Natural killer cell treated with Interleukin-12 subunit alpha and Interleukin-12 subunit beta and Interleukin-15 and Interleukin-18, amount 100 ng/mL, for 72 hours (primary cell): ENCODE results near the gene NT5DC3. TPM values are rescaled to one million over a fixed set of nuclear protein-coding genes. Genes with fewer than 3 reads are reported as not detected.
"Not testable (repeated sequence)": the region's sequence is repeated elsewhere in the genome, so short reads cannot be mapped to it uniquely, and the experiment has no call there.

Source experiments
- ATAC-seq, 2 donors: fragments of 150-1000 bp; cut with Tn5 transposase in 1 of 2; sonication (Bioruptor Pico), chemical (Tn5 transposase) in 1 of 2; 2 replicates each; pipeline ENCODE4 v1.10.0; 2021
- DNase-seq: peaks from one replicate; pipeline ENCODE4 v3.0.0; 2022; ENCODE audit warnings: low spot score
- H3K27ac Mint-ChIP-seq, 2 donors: 1 replicate in 1 of 2; 2 replicates in 1 of 2; pipeline ENCODE4 v1.8.0; 2022; ENCODE audit warnings: mixed read lengths in 2 of 2, mild to moderate bottlenecking in 1 of 2, moderate library complexity in 1 of 2
- H3K27me3 Mint-ChIP-seq, 2 donors: 1 replicate in 1 of 2; 2 replicates in 1 of 2; pipeline ENCODE4 v1.8.0; 2022; ENCODE audit warnings: mixed read lengths in 2 of 2
- H3K36me3 Mint-ChIP-seq: one replicate; pipeline ENCODE4 v1.8.0; 2022; ENCODE audit warnings: mixed read lengths
- H3K4me1 Mint-ChIP-seq, 2 donors: 1 replicate in 1 of 2; 2 replicates in 1 of 2; pipeline ENCODE4 v1.8.0; 2022; ENCODE audit warnings: low read depth in 2 of 2, mixed read lengths in 2 of 2, mild to moderate bottlenecking in 1 of 2
- H3K4me3 Mint-ChIP-seq: one replicate; pipeline ENCODE4 v1.8.0; 2022; ENCODE audit warnings: mixed read lengths
- H3K9me3 Mint-ChIP-seq: 2 replicates; pipeline ENCODE4 v1.8.0; 2022; ENCODE audit warnings: mixed read lengths
- total RNA-seq, 2 donors: library from RNA; stranded (reverse); gene quantifications; one replicate each; pipeline ENCODE4 v1.2.3, GENCODE V29; 2022

Gene NT5DC3
- total RNA-seq, 2 donors from 2014 or later, result 3.9 to 15.5 TPM

DNA sequence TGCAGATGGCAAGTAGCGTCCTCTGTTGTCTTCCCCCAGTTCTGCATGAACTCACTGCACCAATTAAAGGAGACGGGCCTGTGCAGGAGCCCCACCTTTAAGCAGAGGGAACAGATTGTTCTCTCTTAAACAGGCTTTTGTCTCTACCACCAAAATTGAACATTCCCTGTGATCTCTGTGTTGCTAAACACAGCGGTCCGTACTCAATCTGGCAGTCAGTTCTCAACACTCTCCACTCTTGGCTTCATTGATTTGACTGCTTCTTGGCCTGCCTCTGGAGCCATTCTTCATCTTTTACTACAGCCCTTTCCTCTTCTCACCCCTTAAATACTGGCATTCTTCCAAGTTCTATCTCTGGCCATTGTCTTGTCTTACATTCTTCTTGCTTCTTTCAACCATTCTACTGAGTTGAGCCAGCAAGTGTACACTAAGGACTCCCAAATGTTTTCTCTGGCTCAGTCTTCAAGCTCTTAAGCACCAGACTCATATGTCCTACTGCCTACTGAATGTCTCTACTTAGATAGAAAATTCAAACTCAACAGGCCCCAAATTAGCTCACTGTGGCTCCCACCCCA is 8.0 kb upstream of the NT5DC3 start:
- Mint-ChIP-seq H3K36me3 (no peaks in the 10 kb centered on the region), H3K4me1 (peaks cover 0 to 6% of the 10 kb centered on the region in 2 donors), H3K4me3 (no peak overlapping the region), H3K27ac (no peak overlapping the region), H3K27me3 (peaks cover 0 to 15% of the 10 kb centered on the region in 2 donors), H3K9me3 (no peaks in the 10 kb centered on the region)
- ATAC-seq (no peak), DNase-seq (no peak)

DNA sequence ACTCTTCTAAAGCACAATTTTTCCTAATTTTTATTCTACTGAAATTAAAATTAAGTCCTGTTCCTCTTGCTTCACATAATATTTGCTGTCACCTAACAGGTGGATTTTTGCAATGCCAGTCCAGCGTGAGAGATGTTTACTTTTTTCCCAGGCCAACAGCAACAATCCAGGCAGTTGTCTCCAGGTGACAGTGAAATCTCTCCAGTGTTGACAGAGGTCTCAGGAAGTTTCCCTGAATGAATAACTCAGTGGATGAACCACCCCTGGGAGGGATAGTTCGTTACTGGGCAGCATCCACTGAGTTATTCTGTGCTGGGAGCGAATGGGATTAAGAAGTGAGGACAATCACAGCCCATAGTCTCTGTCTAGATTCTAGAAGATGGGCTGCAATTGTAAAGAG is 7.1 kb upstream of the NT5DC3 start:
- H3K9me3 Mint-ChIP-seq, result no peaks in the 10 kb centered on the region
- no peak overlapping the region for H3K27ac Mint-ChIP-seq
- H3K4me1 Mint-ChIP-seq, result peaks cover 0 to 6% of the 10 kb centered on the region in 2 donors
- no peak for ATAC-seq
- peaks cover 0 to 15% of the 10 kb centered on the region in 2 donors for H3K27me3 Mint-ChIP-seq
- no peaks in the 10 kb centered on the region for H3K36me3 Mint-ChIP-seq
- DNase-seq, result no peak
- no peak overlapping the region for H3K4me3 Mint-ChIP-seq

DNA sequence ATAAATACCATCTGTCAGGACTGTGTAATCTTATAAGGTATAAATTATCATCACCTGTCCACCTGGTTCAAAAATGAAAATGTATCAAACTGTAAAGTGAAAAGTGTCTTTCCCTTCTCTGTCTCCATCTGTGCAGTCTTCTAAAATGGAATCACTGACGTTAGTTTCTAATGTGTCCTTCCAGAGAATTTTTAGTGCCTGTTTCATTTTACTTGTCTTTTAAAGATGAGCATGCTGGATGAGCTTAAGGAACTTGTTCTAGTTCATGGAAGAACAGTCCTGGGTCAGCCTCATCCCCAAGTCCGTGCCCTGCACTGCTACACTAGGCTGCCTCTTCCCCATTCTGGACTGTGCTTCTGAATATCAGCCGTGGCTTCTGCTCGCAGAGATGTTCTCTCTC is 5.4 kb upstream of the NT5DC3 start:
- Mint-ChIP-seq H3K27me3 (peaks cover 0 to 12% of the 10 kb centered on the region in 2 donors), H3K4me3 (no peak overlapping the region)

DNA sequence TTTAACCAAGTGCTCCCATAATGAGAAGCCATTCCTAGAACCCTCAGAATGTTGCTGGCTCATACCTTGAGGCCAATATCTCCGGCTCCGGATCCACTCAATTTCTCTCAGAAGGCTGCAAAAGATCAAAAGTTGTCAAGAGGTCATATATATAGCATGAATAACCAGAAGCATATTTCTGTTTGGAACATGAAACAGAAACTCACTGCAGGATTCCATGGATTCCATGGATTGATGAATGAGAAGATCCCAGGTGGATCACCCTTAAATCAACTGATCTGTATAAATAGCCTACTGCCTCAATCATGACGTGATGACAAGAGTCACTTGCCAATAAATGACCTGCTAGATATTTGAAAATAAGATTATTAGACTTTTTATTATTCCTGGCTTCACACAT is 3.3 kb upstream of the NT5DC3 start:
- Mint-ChIP-seq H3K27ac (no peak overlapping the region), H3K27me3 (peaks cover 0 to 10% of the 10 kb centered on the region in 2 donors), H3K4me3 (no peak overlapping the region), H3K4me1 (peaks cover 15% of the 10 kb centered on the region in 2 donors), H3K36me3 (no peaks in the 10 kb centered on the region), H3K9me3 (no peaks in the 10 kb centered on the region)
- ATAC-seq (no peak), DNase-seq (no peak)

More for the DNA sequence above, 5.4 kb upstream of the NT5DC3 start:
- Mint-ChIP-seq H3K9me3 (no peaks in the 10 kb centered on the region), H3K36me3 (no peaks in the 10 kb centered on the region), H3K4me1 (peaks cover 6 to 14% of the 10 kb centered on the region in 2 donors), H3K27ac (no peak overlapping the region)
- DNase-seq (no peak), ATAC-seq (no peak)

DNA sequence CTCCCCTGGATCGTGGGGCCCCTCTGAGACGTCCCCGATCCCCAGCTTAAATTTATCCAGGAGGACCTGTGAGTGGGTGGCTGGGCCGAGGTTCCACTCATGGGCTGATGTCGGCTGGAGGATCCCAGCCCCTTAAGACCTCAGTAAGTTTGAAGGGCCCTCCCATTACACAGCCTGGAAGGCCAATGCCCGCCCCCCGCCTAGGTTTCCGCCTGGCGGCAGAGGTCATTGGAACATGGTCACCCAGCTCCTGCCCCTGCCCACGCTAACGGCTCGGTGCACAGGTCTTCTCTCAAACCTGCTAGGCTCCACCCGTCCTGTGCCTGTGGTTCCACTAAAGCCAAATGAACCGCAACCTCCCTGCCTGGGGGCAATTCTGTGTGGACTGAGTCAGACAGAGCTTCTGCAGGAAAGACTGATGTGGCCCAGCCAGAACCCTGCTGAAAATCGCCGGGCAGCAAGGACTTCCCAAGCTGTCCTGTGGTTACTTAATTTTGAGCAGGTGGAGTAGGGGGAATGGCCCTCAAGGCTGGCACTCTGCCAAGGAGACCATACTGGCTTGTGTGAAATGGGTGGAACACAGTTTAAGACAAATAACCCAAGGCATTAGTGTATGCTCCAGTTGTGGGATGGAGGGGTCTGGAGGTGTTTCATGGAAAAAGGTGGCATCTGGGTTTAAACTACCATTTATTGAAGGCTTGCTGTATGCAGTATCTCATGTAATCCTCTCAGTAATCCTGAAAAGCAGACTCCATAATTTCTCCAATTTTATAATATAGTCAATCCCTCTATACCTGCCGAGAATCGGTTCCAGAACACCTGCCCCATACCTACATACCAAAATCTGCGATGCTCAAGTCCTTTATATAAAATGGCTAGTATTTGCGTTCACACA is 903 bp upstream of the NT5DC3 start:
- Mint-ChIP-seq H3K4me3 (peak overlapping the region; percentile 86), H3K27ac (peak overlapping the region; percentile 48 to 61), H3K36me3 (no peaks in the 10 kb centered on the region), H3K27me3 (peaks cover 17% of the 10 kb centered on the region in 2 donors), H3K9me3 (no peaks in the 10 kb centered on the region), H3K4me1 (peaks cover 15% of the 10 kb centered on the region in 2 donors)
- DNase-seq (peak; percentile 74), ATAC-seq (peak; percentile 51 to 65)

DNA sequence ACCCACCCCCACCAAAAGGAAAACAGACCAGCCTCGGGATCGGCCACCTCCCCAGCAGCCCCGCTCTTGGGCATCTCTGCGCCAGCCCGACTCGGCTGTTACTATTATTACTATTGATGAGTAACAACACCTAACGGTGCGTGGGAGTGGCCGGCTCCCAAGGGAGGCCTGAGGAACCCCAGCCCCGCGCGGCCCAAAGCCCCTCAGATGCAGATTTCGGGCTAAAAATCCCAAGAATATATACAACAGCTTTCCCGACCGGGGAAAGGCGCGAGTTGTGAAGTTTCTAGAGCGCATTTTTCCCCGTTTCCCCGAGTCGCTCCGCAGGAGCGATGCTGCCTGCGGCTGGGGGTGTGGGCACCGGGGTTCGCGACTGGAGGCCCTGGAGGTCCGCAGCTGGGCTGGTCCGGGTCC is 565 bp downstream of the NT5DC3 start:
- Mint-ChIP-seq H3K9me3 (no peaks in the 10 kb centered on the region), H3K4me3 (peak overlapping the region; percentile 88), H3K4me1 (peaks cover 15% of the 10 kb centered on the region in 2 donors), H3K27ac (peak overlapping the region in 1 of 2 donors; percentile 13), H3K36me3 (no peaks in the 10 kb centered on the region), H3K27me3 (peaks cover 17% of the 10 kb centered on the region in 2 donors)
- DNase-seq, result no peak
- no peak for ATAC-seq

DNA sequence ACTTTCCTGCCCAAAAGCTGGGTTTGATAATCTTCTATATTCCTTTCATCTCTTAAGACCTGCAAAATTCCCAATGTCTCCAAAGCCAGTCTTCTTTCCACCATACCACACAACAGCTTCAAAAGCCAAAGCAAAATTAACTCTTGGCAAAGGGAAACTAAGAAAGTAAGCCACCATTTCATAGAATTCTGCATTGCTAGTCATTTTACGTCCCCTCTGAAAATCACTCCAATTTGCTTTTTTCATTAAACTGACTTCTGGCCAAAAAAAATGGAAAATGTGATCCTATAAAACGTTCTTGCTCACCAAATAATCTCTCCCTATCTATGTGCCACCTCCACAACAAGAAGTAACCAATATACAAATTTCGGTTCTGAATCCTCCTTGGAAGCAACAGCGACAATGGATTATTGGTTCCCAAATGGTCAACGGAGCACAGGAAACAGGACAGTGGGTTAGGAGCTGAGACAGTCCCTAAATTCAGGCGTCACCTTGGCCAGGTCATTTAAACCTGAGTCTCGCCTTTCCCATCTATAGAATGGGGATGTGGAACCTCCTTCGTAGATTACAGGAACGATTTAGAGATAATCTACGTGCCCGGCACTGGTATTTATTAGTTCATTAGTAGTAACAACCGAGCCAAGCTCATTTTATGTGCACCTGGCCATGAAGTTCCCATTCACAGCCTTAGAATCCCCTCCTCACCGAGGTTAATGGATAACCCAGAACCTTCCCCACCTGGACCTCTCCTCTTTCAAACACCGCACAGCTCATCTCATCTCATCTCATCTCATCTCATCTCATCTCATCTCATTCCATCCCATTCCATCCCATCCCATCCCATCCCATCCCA is 1.2 kb downstream of the NT5DC3 start:
- DNase-seq (no peak), ATAC-seq (no peak)
- peaks cover 17% of the 10 kb centered on the region in 2 donors for H3K27me3 Mint-ChIP-seq
- H3K9me3 Mint-ChIP-seq, result no peaks in the 10 kb centered on the region
- H3K4me1 Mint-ChIP-seq, result peaks cover 15% of the 10 kb centered on the region in 2 donors
- peak overlapping the region; percentile 88 for H3K4me3 Mint-ChIP-seq
- peak overlapping the region in 1 of 2 donors; percentile 13 for H3K27ac Mint-ChIP-seq
- H3K36me3 Mint-ChIP-seq, result no peaks in the 10 kb centered on the region

DNA sequence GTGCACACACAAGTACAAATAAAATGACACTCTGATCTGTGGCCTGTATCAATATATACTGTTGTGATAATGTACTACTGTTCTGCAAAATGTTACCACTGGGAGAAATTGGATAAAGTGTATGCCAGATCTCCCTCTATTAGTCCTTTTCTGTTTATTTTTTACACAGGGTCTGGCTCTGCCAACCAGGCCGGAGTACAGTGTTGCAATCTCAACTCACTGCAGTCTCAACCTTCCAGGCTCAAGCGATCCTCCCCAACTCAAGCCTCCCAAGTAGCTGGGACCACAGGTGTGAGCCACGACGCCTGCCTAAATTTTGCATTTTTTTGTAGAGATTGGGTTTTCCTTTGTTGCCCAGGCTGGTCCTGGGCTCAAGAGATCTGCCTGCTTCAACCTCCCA is 1.9 kb downstream of the NT5DC3 start:
- H3K36me3 Mint-ChIP-seq, result no peaks in the 10 kb centered on the region
- no peak overlapping the region for H3K27ac Mint-ChIP-seq

DNA sequence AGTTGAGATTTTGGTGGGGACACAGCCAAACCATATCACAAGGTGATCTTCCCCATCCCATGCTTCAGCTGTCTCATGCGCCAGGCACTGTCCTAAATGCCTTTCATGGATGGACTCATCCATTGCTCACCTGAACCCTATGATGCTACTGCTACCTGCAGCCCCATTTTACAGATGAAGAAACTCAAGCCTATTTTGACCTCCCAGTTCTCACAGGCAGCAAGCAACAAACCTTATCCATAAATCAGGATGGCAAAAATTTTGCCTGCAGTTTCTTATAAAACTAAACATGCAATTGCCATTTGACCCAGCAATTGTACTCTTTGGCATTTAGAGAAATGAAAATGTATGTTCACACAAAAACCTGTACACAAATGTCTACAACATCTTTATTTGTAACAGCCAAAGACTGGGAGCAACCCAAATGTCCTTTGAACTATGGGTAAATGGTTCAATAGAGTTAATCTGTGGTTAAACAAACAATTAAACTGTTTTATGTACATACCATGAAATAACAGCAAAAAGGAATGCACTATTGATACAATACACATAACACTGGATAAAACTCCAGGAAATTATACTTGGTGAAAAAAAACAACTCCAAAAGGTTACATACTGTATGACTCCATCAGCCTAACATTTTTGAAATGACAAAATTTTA is 2.6 kb downstream of the NT5DC3 start:
- Mint-ChIP-seq H3K4me3 (no peak overlapping the region), H3K27me3 (peaks cover 17% of the 10 kb centered on the region in 2 donors), H3K36me3 (no peaks in the 10 kb centered on the region), H3K27ac (no peak overlapping the region), H3K9me3 (no peaks in the 10 kb centered on the region), H3K4me1 (peaks cover 15% of the 10 kb centered on the region in 2 donors)
- no peak for DNase-seq
- no peak for ATAC-seq

More for the DNA sequence above, 1.9 kb downstream of the NT5DC3 start:
- DNase-seq (no peak), ATAC-seq (no peak)
- Mint-ChIP-seq H3K27me3 (peaks cover 17% of the 10 kb centered on the region in 2 donors), H3K4me1 (peaks cover 15% of the 10 kb centered on the region in 2 donors), H3K4me3 (no peak overlapping the region), H3K9me3 (no peaks in the 10 kb centered on the region)

DNA sequence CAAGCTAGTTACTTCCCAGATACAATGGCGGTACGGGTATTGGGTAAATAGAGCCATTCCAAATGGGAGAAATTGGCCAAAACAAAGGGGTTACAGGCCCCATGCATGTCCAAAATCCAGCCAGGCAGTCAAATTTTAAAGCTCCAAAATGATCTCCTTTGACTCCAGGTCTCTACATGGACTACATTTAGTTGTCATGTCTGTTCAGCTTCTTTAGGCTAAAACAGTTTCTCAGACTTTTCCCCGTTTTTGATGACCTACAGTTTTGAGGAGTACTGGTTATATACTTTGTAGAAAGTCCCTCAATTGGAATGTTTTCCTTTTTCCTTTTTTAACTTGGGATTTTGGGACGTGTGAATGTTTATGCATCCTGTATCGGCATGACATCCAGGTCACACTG is 4.7 kb downstream of the NT5DC3 start:
- H3K4me3 Mint-ChIP-seq, result no peak overlapping the region
- H3K9me3 Mint-ChIP-seq, result no peaks in the 10 kb centered on the region
- no peaks in the 10 kb centered on the region for H3K36me3 Mint-ChIP-seq
- H3K27me3 Mint-ChIP-seq, result peaks cover 17% of the 10 kb centered on the region in 2 donors
- ATAC-seq, result no peak
- no peak for DNase-seq
- peaks cover 7 to 9% of the 10 kb centered on the region in 2 donors for H3K4me1 Mint-ChIP-seq
- no peak overlapping the region for H3K27ac Mint-ChIP-seq

DNA sequence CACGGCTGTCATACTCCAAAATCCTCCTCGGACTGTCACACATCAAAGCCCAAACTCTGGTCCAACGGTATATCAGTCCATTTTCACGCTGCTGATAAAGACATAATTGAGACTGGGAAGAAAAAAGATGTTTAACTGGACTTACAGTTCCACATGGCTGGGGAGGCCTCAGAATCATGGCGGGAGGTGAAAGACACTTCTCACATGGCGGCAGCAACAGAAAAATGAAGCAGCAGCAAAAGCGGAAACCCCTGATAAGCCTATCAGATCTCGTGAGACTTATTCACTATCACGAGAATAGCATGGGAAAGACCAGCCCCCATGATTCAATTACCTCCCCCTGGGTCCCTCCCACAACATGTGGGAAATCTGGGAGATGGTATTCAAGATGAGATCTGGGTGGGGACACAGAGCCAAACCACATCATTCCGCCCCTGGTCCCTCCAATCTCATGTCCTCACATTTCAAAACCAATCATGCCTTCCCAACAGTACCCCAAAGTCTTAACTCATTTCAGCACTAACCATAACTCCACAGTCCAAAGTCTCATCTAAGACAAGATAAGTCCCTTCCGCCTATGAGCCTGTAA is 5.2 kb downstream of the NT5DC3 start:
- not testable (repeated sequence) for H3K9me3 Mint-ChIP-seq, ATAC-seq, H3K27ac Mint-ChIP-seq, H3K36me3 Mint-ChIP-seq, DNase-seq, H3K4me3 Mint-ChIP-seq, H3K4me1 Mint-ChIP-seq
- H3K27me3 Mint-ChIP-seq, result peaks cover 17 to 21% of the 10 kb centered on the region in 2 donors

DNA sequence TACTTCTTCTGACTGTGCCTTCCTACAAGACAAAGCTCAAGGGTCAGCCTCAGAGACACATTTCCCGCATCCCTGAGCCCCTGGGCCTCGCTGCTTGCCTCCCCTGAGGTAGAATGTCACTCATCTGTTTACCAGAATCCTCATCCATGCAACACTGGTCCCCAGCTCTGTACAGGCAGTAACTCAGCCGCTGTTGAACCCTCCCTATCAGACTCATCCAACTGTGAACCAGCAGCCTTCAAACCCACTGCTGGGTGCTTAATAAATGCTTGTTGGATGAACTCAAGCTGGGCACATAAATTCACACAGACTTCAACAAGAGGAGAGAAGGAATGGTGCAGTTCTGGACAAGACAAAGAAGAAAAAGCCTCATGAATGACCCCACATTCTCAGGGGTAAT is 6.1 kb downstream of the NT5DC3 start:
- H3K4me3 Mint-ChIP-seq, result no peak overlapping the region
- ATAC-seq (no peak), DNase-seq (no peak)
- no peak overlapping the region for H3K27ac Mint-ChIP-seq
- peaks cover under 1 to 4% of the 10 kb centered on the region in 2 donors for H3K4me1 Mint-ChIP-seq
- H3K27me3 Mint-ChIP-seq, result peaks cover 15 to 30% of the 10 kb centered on the region in 2 donors
- no peaks in the 10 kb centered on the region for H3K36me3 Mint-ChIP-seq
- H3K9me3 Mint-ChIP-seq, result no peaks in the 10 kb centered on the region

DNA sequence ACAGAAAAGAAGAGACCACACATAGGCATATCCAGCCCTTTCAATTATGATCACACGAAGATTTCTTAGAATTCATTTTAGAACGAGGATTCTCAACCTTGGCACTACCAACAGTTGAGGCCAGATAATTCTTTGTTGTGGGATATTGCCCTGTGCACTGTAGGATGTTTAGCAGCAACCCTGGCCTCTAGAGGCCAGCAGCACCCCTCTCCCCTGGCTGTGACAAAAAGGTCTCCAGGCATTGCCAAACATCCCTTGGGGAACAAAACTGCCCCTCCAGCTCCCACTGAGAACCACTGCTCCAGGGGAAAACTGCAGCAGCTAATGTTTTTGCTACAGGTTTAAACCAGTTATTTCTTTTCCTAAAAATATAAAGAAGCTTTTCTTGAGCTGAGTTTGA is 7.1 kb downstream of the NT5DC3 start:
- DNase-seq, result no peak
- no peak overlapping the region for H3K4me3 Mint-ChIP-seq
- no peak for ATAC-seq
- no peak overlapping the region for H3K27ac Mint-ChIP-seq
- H3K9me3 Mint-ChIP-seq, result no peaks in the 10 kb centered on the region
- no peaks in the 10 kb centered on the region for H3K4me1 Mint-ChIP-seq
- peaks cover 9 to 34% of the 10 kb centered on the region in 2 donors for H3K27me3 Mint-ChIP-seq
- H3K36me3 Mint-ChIP-seq, result no peaks in the 10 kb centered on the region
